Measurements from ENCODE around the gene KIRREL3. TPM values are rescaled to one million over a fixed set of nuclear protein-coding genes. Genes with fewer than 3 reads are reported as not detected.

KIRREL3 gene
- total RNA-seq, 4 donors from 2014 or later, result 0.82 to 15.7 (median 1.4) TPM; not detected in 1

DNA sequence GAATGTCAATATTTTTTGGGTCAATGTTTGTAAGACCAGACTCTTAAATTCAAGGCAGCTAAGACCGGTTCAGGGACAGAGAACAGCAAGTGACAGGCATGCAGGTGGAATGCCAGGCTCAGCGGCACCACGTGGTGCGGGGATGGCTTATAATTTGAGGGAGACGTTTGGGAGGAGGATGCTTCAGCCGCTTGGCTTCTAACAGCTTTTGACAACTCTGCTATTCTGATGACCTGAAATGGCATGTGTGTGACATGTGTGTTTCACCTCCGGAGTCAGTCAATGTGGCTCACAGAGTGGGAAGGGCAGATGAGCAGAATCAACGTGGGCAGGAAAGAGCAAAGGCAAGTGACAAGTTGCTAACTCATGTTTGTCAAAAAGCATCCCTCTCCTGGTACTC is 228.3 kb downstream of the KIRREL3 start:
- no peaks in the 10 kb centered on the region for H3K27me3 ChIP-seq
- H3K36me3 ChIP-seq, result no peaks in the 10 kb centered on the region
- DNase-seq, result no peak
- in situ Hi-C loops (cut with MboI; ENCODE audit: low pct_ligation_motif_present in 1 of 4, low pct_unique_long_range_greater_than_20kb in 1 of 4, low sequenced_read_pairs in 3 of 4) (no loop called here), intact Hi-C loops (cut with DNase I; ENCODE audit: low total_unique reads) (no loop called here)
- TF ChIP-seq, protein P1, sequence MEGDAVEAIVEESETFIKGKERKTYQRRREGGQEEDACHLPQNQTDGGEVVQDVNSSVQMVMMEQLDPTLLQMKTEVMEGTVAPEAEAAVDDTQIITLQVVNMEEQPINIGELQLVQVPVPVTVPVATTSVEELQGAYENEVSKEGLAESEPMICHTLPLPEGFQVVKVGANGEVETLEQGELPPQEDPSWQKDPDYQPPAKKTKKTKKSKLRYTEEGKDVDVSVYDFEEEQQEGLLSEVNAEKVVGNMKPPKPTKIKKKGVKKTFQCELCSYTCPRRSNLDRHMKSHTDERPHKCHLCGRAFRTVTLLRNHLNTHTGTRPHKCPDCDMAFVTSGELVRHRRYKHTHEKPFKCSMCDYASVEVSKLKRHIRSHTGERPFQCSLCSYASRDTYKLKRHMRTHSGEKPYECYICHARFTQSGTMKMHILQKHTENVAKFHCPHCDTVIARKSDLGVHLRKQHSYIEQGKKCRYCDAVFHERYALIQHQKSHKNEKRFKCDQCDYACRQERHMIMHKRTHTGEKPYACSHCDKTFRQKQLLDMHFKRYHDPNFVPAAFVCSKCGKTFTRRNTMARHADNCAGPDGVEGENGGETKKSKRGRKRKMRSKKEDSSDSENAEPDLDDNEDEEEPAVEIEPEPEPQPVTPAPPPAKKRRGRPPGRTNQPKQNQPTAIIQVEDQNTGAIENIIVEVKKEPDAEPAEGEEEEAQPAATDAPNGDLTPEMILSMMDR (IDR thresholded peaks at IDR 0.05), result no peak
- TF ChIP-seq POLR2AphosphoS5 (IDR thresholded peaks at IDR 0.05) (no peak), EP300 (IDR thresholded peaks at IDR 0.05; ENCODE audit: low read depth) (no peak)
- no peak overlapping the region for H3K4me3 ChIP-seq
- no peak overlapping the region for H3K27ac ChIP-seq
- H3K9me3 ChIP-seq, result no peaks in the 10 kb centered on the region
- no peaks in the 10 kb centered on the region for H3K4me1 ChIP-seq
- 77 to 88% methylated on average over 5 to 8 of the region's 8 CpGs for WGBS, 2 donors (ENCODE audit: low coverage in 1 of 2)

DNA sequence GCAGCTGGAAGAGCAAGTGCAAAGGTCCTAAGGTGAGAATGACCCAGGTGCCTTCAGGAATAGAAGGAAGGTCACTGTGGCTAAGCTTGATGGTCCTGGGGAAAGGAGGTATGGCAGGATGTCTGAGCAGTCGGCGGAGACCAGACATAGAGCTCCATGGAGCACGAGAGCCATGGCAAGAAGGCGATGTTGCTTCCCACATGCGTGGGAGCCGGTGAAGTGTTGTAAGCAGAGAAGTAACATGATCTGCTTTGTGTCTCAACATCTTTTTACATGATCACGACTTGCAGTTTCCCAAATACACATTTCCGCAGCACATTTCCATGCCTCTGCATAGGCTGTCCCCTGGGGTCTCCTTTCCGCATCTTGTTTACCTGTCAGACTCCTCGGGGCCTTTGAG is 231.9 kb downstream of the KIRREL3 start:
- DNase-seq, result no peak
- no peaks in the 10 kb centered on the region for H3K36me3 ChIP-seq
- in situ Hi-C loops (cut with MboI; ENCODE audit: low pct_ligation_motif_present in 1 of 4, low pct_unique_long_range_greater_than_20kb in 1 of 4, low sequenced_read_pairs in 3 of 4), result no loop called here
- intact Hi-C loops (cut with DNase I; ENCODE audit: low total_unique reads), result no loop called here
- H3K4me1 ChIP-seq, result no peaks in the 10 kb centered on the region
- no peak for TF ChIP-seq EP300 (IDR thresholded peaks at IDR 0.05; ENCODE audit: low read depth)
- TF ChIP-seq, protein P1 (IDR thresholded peaks at IDR 0.05), result no peak
- no peak for TF ChIP-seq POLR2A (IDR thresholded peaks at IDR 0.05)
- TF ChIP-seq POLR2AphosphoS5 (IDR thresholded peaks at IDR 0.05), result no peak
- no peaks in the 10 kb centered on the region for H3K9me3 ChIP-seq
- H3K27me3 ChIP-seq, result no peaks in the 10 kb centered on the region
- no peak overlapping the region for H3K27ac ChIP-seq
- WGBS, 2 donors (ENCODE audit: low coverage in 1 of 2), result 71 to 86% methylated on average over 7 to 10 of the region's 10 CpGs
- no peak overlapping the region for H3K4me3 ChIP-seq

DNA sequence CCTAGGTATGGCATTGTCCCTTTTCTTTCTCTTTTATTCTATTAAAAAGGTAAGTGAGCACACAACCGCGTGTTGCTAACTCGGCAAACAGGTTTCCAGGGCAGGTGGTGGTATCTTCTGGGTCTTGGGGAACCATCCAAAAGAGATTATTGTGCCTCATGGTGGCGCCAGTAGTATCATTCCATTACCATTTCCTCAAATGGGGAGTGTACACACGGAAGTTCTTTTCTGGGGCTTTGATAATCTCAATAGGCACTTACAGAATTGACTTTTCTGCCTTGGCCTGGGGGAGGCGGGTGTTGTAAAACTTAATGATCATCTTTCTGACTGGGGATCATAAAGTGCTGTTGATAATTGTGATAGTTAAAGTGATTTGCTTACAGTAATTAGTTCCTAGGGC is 234.1 kb downstream of the KIRREL3 start:
- intact Hi-C loops (cut with DNase I; ENCODE audit: low total_unique reads), result no loop called here
- no peak overlapping the region for H3K4me3 ChIP-seq
- H3K4me1 ChIP-seq, result no peaks in the 10 kb centered on the region
- no peaks in the 10 kb centered on the region for H3K27me3 ChIP-seq
- no peaks in the 10 kb centered on the region for H3K9me3 ChIP-seq
- DNase-seq, result peak; percentile 19
- no peak for TF ChIP-seq EP300 (IDR thresholded peaks at IDR 0.05; ENCODE audit: low read depth)
- TF ChIP-seq, protein P1 (IDR thresholded peaks at IDR 0.05), result no peak
- TF ChIP-seq POLR2A (IDR thresholded peaks at IDR 0.05), result no peak
- TF ChIP-seq POLR2AphosphoS5 (IDR thresholded peaks at IDR 0.05), result no peak
- no peaks in the 10 kb centered on the region for H3K36me3 ChIP-seq
- H3K27ac ChIP-seq, result no peak overlapping the region
- 56 to 71% methylated on average over 4 to 6 of the region's 6 CpGs for WGBS, 2 donors (ENCODE audit: low coverage in 1 of 2)
- in situ Hi-C loops (cut with MboI; ENCODE audit: low pct_ligation_motif_present in 1 of 4, low pct_unique_long_range_greater_than_20kb in 1 of 4, low sequenced_read_pairs in 3 of 4), result no loop called here

DNA sequence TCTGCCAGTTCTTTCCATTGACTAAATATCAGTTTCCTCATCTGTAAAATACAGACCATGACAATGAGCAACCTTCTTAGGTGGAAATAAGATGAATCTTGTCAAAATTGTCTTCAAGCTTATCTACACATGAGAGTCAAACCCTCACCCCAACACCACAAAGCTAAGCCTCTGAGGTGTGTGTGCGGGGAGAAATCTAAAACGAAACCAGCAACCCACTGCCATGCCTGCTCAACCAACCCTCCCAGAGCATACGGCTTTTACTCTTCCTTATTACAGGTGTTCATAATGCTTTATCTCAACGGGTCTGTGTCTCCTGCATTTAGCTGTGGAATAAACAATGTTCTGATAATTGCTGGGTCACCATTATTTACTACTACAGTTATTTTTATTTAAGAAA is 235.4 kb downstream of the KIRREL3 start:
- Histone ChIP-seq H3K4me3 (no peak overlapping the region), H3K4me1 (no peaks in the 10 kb centered on the region), H3K27me3 (no peaks in the 10 kb centered on the region), H3K9me3 (no peaks in the 10 kb centered on the region), H3K36me3 (no peaks in the 10 kb centered on the region), H3K27ac (no peak overlapping the region)
- intact Hi-C loops (cut with DNase I; ENCODE audit: low total_unique reads), result no loop called here
- 39 to 70% methylated on average over 2 to 4 of the region's 4 CpGs for WGBS, 2 donors (ENCODE audit: low coverage in 1 of 2)
- DNase-seq, result no peak
- no peak for TF ChIP-seq EP300 (IDR thresholded peaks at IDR 0.05; ENCODE audit: low read depth)
- TF ChIP-seq POLR2AphosphoS5 (IDR thresholded peaks at IDR 0.05), result no peak
- TF ChIP-seq POLR2A (IDR thresholded peaks at IDR 0.05), result no peak
- TF ChIP-seq, protein P1 (IDR thresholded peaks at IDR 0.05), result no peak
- in situ Hi-C loops (cut with MboI; ENCODE audit: low pct_ligation_motif_present in 1 of 4, low pct_unique_long_range_greater_than_20kb in 1 of 4, low sequenced_read_pairs in 3 of 4), result no loop called here
